Measurements from ENCODE around the gene NECTIN4.
"Not testable (repeated sequence)": the region's sequence is repeated elsewhere in the genome, so short reads cannot be mapped to it uniquely, and the experiment has no call there.

DNA sequence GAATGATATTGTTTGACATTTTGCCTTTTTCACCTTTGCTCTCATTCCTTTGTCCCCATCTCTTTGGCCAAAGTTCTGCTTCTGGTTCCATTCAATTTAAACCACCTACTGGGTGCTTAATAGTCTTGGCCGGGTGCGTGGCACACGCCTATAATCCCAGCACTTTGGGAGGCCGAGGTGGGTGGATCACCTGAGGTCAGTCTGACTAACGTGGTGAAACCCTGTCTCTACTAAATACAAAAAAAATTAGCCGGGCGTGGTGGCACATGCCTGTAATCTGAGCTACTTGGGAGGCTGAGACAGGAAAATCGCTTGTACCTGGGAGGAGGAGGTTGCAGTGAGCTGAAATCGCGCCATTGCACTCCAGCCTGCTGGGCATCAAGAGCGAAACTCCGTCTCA is 66.9 kb downstream of the NECTIN4 start:
- TF ChIP-seq, protein P1, sequence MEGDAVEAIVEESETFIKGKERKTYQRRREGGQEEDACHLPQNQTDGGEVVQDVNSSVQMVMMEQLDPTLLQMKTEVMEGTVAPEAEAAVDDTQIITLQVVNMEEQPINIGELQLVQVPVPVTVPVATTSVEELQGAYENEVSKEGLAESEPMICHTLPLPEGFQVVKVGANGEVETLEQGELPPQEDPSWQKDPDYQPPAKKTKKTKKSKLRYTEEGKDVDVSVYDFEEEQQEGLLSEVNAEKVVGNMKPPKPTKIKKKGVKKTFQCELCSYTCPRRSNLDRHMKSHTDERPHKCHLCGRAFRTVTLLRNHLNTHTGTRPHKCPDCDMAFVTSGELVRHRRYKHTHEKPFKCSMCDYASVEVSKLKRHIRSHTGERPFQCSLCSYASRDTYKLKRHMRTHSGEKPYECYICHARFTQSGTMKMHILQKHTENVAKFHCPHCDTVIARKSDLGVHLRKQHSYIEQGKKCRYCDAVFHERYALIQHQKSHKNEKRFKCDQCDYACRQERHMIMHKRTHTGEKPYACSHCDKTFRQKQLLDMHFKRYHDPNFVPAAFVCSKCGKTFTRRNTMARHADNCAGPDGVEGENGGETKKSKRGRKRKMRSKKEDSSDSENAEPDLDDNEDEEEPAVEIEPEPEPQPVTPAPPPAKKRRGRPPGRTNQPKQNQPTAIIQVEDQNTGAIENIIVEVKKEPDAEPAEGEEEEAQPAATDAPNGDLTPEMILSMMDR (IDR thresholded peaks at IDR 0.05): not testable (repeated sequence)
- TF ChIP-seq POLR2A (IDR thresholded peaks at IDR 0.05): not testable (repeated sequence)

Measured in tibial nerve (tissue), 3 donors.